VCaP (cell line): ENCODE data around the gene GLT8D1.

Source experiments
- H3K27ac ChIP-seq: fragments of 450-650 bp; 2 replicates; pipeline ENCODE4 v1.5.1; 2017
- TF ChIP-seq, protein P1 (sequence below): fragments of 450-650 bp; conservative IDR thresholded peaks from 2 replicates; pipeline ENCODE4 v1.5.1; 2017; ENCODE audit warnings: mild to moderate bottlenecking, moderate library complexity

Gene GLT8D1

DNA sequence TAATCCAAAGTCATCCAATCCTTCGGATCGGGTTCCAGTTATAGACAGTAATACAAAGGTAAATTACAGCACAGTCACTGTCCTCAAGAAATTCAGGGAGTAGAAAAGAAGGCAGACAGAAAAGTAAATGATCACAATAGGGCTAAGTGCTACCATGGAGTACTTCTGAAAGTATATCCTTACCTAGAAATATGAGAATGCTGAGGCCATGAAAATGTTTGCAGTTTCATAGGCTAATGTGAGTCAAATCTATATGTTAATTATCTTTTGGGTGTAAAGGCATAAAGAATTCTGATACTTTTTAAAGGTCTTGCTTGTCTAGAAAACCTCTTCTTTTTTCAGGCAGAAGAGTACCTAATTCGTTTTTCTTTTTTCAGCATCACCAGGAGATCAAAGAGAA is 49.7 kb downstream of the GLT8D1 start:
- H3K27ac ChIP-seq = no peak overlapping the region
- TF ChIP-seq, protein P1, sequence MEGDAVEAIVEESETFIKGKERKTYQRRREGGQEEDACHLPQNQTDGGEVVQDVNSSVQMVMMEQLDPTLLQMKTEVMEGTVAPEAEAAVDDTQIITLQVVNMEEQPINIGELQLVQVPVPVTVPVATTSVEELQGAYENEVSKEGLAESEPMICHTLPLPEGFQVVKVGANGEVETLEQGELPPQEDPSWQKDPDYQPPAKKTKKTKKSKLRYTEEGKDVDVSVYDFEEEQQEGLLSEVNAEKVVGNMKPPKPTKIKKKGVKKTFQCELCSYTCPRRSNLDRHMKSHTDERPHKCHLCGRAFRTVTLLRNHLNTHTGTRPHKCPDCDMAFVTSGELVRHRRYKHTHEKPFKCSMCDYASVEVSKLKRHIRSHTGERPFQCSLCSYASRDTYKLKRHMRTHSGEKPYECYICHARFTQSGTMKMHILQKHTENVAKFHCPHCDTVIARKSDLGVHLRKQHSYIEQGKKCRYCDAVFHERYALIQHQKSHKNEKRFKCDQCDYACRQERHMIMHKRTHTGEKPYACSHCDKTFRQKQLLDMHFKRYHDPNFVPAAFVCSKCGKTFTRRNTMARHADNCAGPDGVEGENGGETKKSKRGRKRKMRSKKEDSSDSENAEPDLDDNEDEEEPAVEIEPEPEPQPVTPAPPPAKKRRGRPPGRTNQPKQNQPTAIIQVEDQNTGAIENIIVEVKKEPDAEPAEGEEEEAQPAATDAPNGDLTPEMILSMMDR = no peak

DNA sequence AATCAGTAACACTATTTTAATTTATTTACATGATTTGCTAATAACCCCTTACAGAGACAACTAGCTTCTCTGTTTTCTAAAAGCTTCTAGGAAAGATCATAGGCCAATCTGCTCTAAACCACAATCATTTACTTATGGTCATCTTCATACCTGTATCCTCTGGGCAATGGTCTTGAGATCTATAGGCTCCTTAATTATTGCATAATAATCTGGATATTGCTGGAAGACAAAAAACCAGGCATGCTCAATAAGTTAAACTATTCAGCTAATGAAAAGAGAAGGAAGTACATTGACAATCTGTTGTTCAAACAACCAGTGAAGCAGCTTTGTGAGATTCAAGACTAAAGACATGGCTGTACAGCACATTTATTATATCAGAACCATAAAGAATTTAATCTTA is 54.0 kb downstream of the GLT8D1 start:
- TF ChIP-seq, protein P1 = no peak
- H3K27ac ChIP-seq = peak overlapping the region; percentile 53

DNA sequence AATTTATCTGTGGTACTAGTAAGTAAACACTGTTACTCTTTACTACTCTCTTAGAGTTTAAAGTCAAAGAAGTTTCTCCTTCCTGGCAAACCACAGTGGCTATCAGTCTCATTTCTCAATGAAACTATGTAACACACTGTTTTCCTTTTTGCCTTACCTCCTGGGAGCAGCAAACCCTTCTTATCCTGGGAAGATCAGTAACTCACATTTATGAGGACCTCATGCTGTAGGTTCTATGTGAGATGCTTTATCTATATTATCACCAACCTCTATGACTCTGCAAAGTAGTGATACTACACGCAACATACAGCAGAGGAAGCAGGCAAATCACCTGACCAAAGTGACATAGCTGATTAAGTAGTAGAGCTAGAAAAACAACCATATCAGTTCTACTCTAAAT is 55.2 kb downstream of the GLT8D1 start:
- TF ChIP-seq, protein P1 = no peak
- peak overlapping the region; percentile 53 for H3K27ac ChIP-seq

DNA sequence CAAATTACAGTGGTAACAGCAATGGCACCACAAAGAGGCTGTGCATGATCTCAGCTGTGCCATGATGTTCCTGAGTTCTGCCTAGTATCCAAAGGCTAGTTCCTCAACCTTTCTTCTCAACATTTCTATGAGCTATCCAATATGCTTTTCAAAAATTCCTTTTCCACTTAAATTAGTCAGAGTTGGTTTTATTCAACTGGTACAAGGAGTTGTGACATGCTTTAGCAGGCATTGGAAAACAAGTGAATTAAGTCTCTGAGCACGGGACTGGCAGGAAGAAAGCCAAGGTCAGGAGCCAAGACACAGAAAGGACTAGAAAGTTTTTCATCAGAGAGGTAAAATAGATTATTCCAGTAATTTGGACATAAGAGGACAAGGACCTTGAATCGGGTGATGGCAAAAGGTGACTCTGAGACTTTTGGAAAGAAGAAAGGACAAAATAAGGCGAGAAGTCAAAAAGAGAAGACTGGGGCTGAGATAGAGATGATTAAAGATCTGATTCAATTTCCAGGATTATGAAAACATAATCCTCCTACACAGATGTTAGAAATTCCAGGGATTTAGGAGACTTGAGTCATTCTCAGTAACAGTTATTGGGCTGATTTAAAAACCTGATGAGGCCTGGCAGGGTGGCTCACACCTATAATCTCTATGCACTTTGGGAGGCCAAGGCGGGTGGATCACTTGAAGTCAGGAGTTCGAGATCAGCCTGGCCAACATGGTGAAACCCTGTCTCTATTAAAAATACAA is 56.0 kb downstream of the GLT8D1 start:
- TF ChIP-seq, protein P1 = no peak
- H3K27ac ChIP-seq = peak overlapping the region; percentile 53

DNA sequence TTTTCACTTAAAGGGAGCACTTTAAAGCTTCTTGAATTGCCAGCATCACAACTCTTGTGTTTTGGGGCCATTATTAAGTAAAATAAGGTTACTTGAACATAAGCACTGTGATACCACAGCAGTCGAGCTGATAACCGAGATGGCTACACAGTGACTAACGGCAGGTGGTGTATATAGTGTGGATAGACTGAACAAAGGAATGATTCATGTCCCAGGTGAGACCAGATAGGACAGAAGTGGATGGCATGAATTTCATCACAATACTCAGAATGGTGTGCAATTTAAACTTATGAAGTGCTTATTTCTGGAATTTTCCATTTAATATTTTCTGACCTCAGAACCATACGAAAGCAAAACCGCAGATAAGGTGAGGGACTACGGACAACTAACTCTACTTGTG is 60.0 kb downstream of the GLT8D1 start:
- TF ChIP-seq, protein P1 = no peak
- peak overlapping the region; percentile 21; the same call in 1 of the 2 replicates for H3K27ac ChIP-seq
